Effector memory CD4-positive, alpha-beta T cell (primary cell): ENCODE results near the gene RENBP.
A peak's percentile ranks its signal among the peaks of the same experiment; 100 is the strongest.
"Not testable (repeated sequence)": the region's sequence is repeated elsewhere in the genome, so short reads cannot be mapped to it uniquely, and the experiment has no call there.

Source experiments
- DNase-seq, 3 donors: peaks; one replicate each; pipeline ENCODE4 v3.0.0-alpha.2; 2020
- H3K27ac ChIP-seq: 2 replicates; pipeline ENCODE4 v1.7.0; 2013; ENCODE audit warnings: mild to moderate bottlenecking, low read length, moderate library complexity; ENCODE audit not compliant: insufficient read depth, poor library complexity, severe bottlenecking
- H3K27me3 ChIP-seq: replicated peaks from 2 replicates; pipeline ENCODE4 v1.7.0; 2013; ENCODE audit warnings: mild to moderate bottlenecking, low read length; ENCODE audit not compliant: insufficient read depth, control insufficient read depth, poor library complexity, severe bottlenecking
- H3K36me3 ChIP-seq: 2 replicates; pipeline ENCODE4 v1.7.0; 2013; ENCODE audit warnings: mild to moderate bottlenecking, low read length, moderate library complexity; ENCODE audit not compliant: control insufficient read depth, insufficient read depth
- H3K4me1 ChIP-seq: 2 replicates; pipeline ENCODE4 v1.7.0; 2013; ENCODE audit warnings: low read length, mild to moderate bottlenecking; ENCODE audit not compliant: control insufficient read depth, insufficient read depth, poor library complexity, severe bottlenecking
- H3K4me3 ChIP-seq: 2 replicates; pipeline ENCODE4 v1.7.0; 2013; ENCODE audit warnings: low read length, low read depth, mild to moderate bottlenecking; ENCODE audit not compliant: insufficient read depth, poor library complexity, severe bottlenecking
- H3K9me3 ChIP-seq: 2 replicates; pipeline ENCODE4 v1.7.0; 2013; ENCODE audit warnings: mild to moderate bottlenecking, low read length, moderate library complexity; ENCODE audit not compliant: control insufficient read depth

RENBP gene

GRCh38 chrX:153981771-153982533 is 37.5 kb upstream of the RENBP start:
- no peak overlapping the region for H3K4me3 ChIP-seq

GRCh38 chrX:153981231-153981630 is 36.8 kb upstream of the RENBP start:
- Histone ChIP-seq H3K27me3 (peaks cover 4% of the 10 kb centered on the region), H3K4me3 (no peak overlapping the region), H3K9me3 (no peaks in the 10 kb centered on the region), H3K4me1 (peaks cover 43% of the 10 kb centered on the region), H3K36me3 (no peaks in the 10 kb centered on the region), H3K27ac (peak overlapping the region; percentile 69)
- DNase-seq, result no peak

More at GRCh38 chrX:153981771-153982533, 37.5 kb upstream of the RENBP start:
- Histone ChIP-seq H3K27ac (peak overlapping the region; percentile 69), H3K27me3 (peaks cover 4% of the 10 kb centered on the region), H3K36me3 (no peaks in the 10 kb centered on the region), H3K4me1 (peaks cover 43% of the 10 kb centered on the region), H3K9me3 (no peaks in the 10 kb centered on the region)
- DNase-seq, result peak; percentile 47 to 56 (median 54)

GRCh38 chrX:153980394-153980793 is 36.0 kb upstream of the RENBP start:
- DNase-seq, H3K4me3 ChIP-seq: not testable (repeated sequence)
- H3K27ac ChIP-seq, result peak overlapping the region; percentile 69

GRCh38 chrX:153974726-153975286 is 30.4 kb upstream of the RENBP start:
- Histone ChIP-seq H3K4me1 (peaks cover 14% of the 10 kb centered on the region), H3K36me3 (no peaks in the 10 kb centered on the region), H3K9me3 (no peaks in the 10 kb centered on the region), H3K4me3 (no peak overlapping the region), H3K27me3 (no peaks in the 10 kb centered on the region), H3K27ac (peak overlapping the region; percentile 44)
- DNase-seq, result no peak

More at GRCh38 chrX:153980394-153980793, 36.0 kb upstream of the RENBP start:
- not testable (repeated sequence) for H3K27me3 ChIP-seq, H3K36me3 ChIP-seq, H3K9me3 ChIP-seq
- H3K4me1 ChIP-seq, result peaks cover 42% of the 10 kb centered on the region

GRCh38 chrX:153974003-153974725 is 29.7 kb upstream of the RENBP start:
- Histone ChIP-seq H3K27me3 (no peaks in the 10 kb centered on the region), H3K27ac (peak overlapping the region; percentile 94), H3K4me1 (peaks cover 16% of the 10 kb centered on the region), H3K36me3 (no peaks in the 10 kb centered on the region), H3K9me3 (no peaks in the 10 kb centered on the region), H3K4me3 (no peak overlapping the region)
- DNase-seq, result no peak

- no peaks in the 10 kb centered on the region for H3K9me3 ChIP-seq
- peaks cover 18% of the 10 kb centered on the region for H3K4me1 ChIP-seq
- H3K36me3 ChIP-seq, result no peaks in the 10 kb centered on the region
- H3K27me3 ChIP-seq, result no peaks in the 10 kb centered on the region
- DNase-seq, result no peak
- peak overlapping the region; percentile 45 for H3K4me3 ChIP-seq
- peak overlapping the region; percentile 94 for H3K27ac ChIP-seq
Observed at GRCh38 chrX:153973127-153974002, 28.9 kb upstream of the RENBP start.

- DNase-seq, result peak; percentile 80 to 83 (median 81)
Observed at GRCh38 chrX:153972368-153973126, 28.1 kb upstream of the RENBP start, which contains the start of gene TMEM187. Gene TMEM187 (plus strand): TSS chrX:153972754. CDS start chrX:153982063, 9,309 bp downstream.

GRCh38 chrX:153971450-153972367 is 27.3 kb upstream of the RENBP start, which contains the start of gene HCFC1:
Gene HCFC1 (minus strand): TSS chrX:153971818. CDS start chrX:153970840, 978 bp downstream.
- H3K9me3 ChIP-seq, result no peaks in the 10 kb centered on the region
- H3K4me3 ChIP-seq, result peak within 1 kb of the TSS; percentile 99
- peak within 1 kb of the TSS; percentile 94 for H3K27ac ChIP-seq
- peak; percentile 84 to 89 (median 87) for DNase-seq
- peaks cover 23% of the 10 kb centered on the region for H3K4me1 ChIP-seq
- no peaks in the 10 kb centered on the region for H3K27me3 ChIP-seq
- no peaks in the 10 kb centered on the region for H3K36me3 ChIP-seq

More at GRCh38 chrX:153972368-153973126, 28.1 kb upstream of the RENBP start, which contains the start of gene TMEM187:
- no peaks in the 10 kb centered on the region for H3K9me3 ChIP-seq
- H3K27ac ChIP-seq, result peak within 1 kb of the TSS; percentile 94
- peaks cover 18% of the 10 kb centered on the region for H3K4me1 ChIP-seq
- peak within 1 kb of the TSS; percentile 99 for H3K4me3 ChIP-seq
- no peaks in the 10 kb centered on the region for H3K27me3 ChIP-seq
- no peaks in the 10 kb centered on the region for H3K36me3 ChIP-seq
